GM19324 (cell line): Measurements from ENCODE around the gene SVOP.

ENCODE experiments used
- ATAC-seq: cut with Tn5 transposase; IDR thresholded peaks from one replicate; pipeline ENCODE4 v1.9.1; 2021; ENCODE audit warnings: mild to moderate bottlenecking, moderate library complexity; ENCODE audit not compliant: unreplicated experiment, low FRiP score

Gene SVOP

GRCh38 chr12:108980831-108981618 is 39.8 kb downstream of the SVOP start:
- ATAC-seq, result no peak

GRCh38 chr12:108977360-108977759 is 43.5 kb downstream of the SVOP start:
- ATAC-seq, result no peak

GRCh38 chr12:108975024-108975593 is 45.8 kb downstream of the SVOP start:
- ATAC-seq, result no peak

GRCh38 chr12:108973629-108974152 is 47.2 kb downstream of the SVOP start:
- no peak for ATAC-seq

GRCh38 chr12:108972358-108972757 is 48.5 kb downstream of the SVOP start:
- ATAC-seq, result no peak

GRCh38 chr12:108969622-108970021 is 51.2 kb downstream of the SVOP start:
- ATAC-seq, result no peak

GRCh38 chr12:108967869-108968540 is 52.9 kb downstream of the SVOP start:
- ATAC-seq, result no peak

- no peak for ATAC-seq
Observed at GRCh38 chr12:108966378-108967151, 54.3 kb downstream of the SVOP start.

GRCh38 chr12:108965886-108966285 is 55.0 kb downstream of the SVOP start:
- no peak for ATAC-seq

- no peak for ATAC-seq
Observed at GRCh38 chr12:108964371-108965352, 56.2 kb downstream of the SVOP start.

GRCh38 chr12:108962256-108962655 is 58.6 kb downstream of the SVOP start:
- ATAC-seq, result no peak

- ATAC-seq, result no peak
Observed at GRCh38 chr12:108959748-108960655, 60.9 kb downstream of the SVOP start.

- ATAC-seq, result no peak
Observed at GRCh38 chr12:108955225-108955835, 65.5 kb downstream of the SVOP start.

GRCh38 chr12:108950991-108951739 is 69.7 kb downstream of the SVOP start:
- no peak for ATAC-seq

- no peak for ATAC-seq
Observed at GRCh38 chr12:108949976-108950375, 70.9 kb downstream of the SVOP start.

GRCh38 chr12:108948367-108948766 is 72.5 kb downstream of the SVOP start:
- no peak for ATAC-seq

GRCh38 chr12:108947097-108947496 is 73.8 kb downstream of the SVOP start:
- no peak for ATAC-seq
